ENCODE data around the gene WASHC2C. TPM values are rescaled to one million over a fixed set of nuclear protein-coding genes. Genes with fewer than 3 reads are reported as not detected.
"Not testable (repeated sequence)": the region's sequence is repeated elsewhere in the genome, so short reads cannot be mapped to it uniquely, and the experiment has no call there.

Gene WASHC2C
- total and polyA plus RNA-seq, 2 of the 8 experiments (the other 6 are each of a cell fraction or from before 2014, with no cell fraction given): 8.0 to 28.1 TPM

GRCh38 chr10:45734867-45735266, 7.8 kb downstream of the WASHC2C start:
- H2BK20ac ChIP-seq (ENCODE audit: low read length); H3K18ac ChIP-seq (ENCODE audit: extremely low read depth, low read length); H3K36me3 ChIP-seq (ENCODE audit: control insufficient read depth in 2 of 4, insufficient read depth in 4 of 4, low read length in 3 of 4); H2BK5ac ChIP-seq (ENCODE audit: low read depth, low read length); H2BK120ac ChIP-seq (replicated peaks; ENCODE audit: low read depth, low read length); FAIRE-seq; H3K23me2 ChIP-seq (ENCODE audit: low read depth, low read length); H3K79me1 ChIP-seq (ENCODE audit: low read depth, low read length); DNase-seq (ENCODE audit: low read depth in 1 of 2, low spot score in 2 of 2); CTCF ChIA-PET (ENCODE audit: partially characterized antibody); H3K56ac ChIP-seq (replicated peaks; ENCODE audit: insufficient read length, low read depth, low read length); H4K5ac ChIP-seq (ENCODE audit: insufficient read length, low read depth, low read length); POLR2A ChIA-PET (ENCODE audit: partially characterized antibody); H2AK5ac ChIP-seq (ENCODE audit: low read depth, low read length); H2BK15ac ChIP-seq (ENCODE audit: low read length); H3K9me3 ChIP-seq (ENCODE audit: insufficient read depth in 2 of 2, low read depth in 1 of 2, low read length in 1 of 2); H3K23ac ChIP-seq (ENCODE audit: insufficient read length); H3K4me1 ChIP-seq (replicated peaks in 1 of 4; ENCODE audit: control insufficient read depth in 3 of 4, insufficient read depth in 4 of 4, low read length in 3 of 4); H3K27ac ChIP-seq (ENCODE audit: low read depth, low read length); H2AFZ ChIP-seq (ENCODE audit: low read length); H2BK12ac ChIP-seq (ENCODE audit: low read depth, low read length); H4K20me1 ChIP-seq (replicated peaks in 1 of 2; ENCODE audit: control insufficient read depth in 1 of 2, insufficient read depth in 2 of 2, low read length in 2 of 2); H3K4ac ChIP-seq (replicated peaks; ENCODE audit: insufficient read length, low read depth, low read length); H4K8ac ChIP-seq (ENCODE audit: extremely low read depth, insufficient read depth, low read length); H3K14ac ChIP-seq (ENCODE audit: insufficient read length); H4K91ac ChIP-seq (replicated peaks; ENCODE audit: insufficient read length, low read length); H3K79me2 ChIP-seq (ENCODE audit: control insufficient read depth in 1 of 2, insufficient read depth in 2 of 2, low read length in 2 of 2); H3K27me3 ChIP-seq (replicated peaks in 1 of 4; ENCODE audit: control insufficient read depth in 3 of 4, extremely low read depth in 1 of 4, insufficient read depth in 3 of 4, low read length in 3 of 4); H3K4me2 ChIP-seq (ENCODE audit: insufficient read depth in 1 of 2, low read depth in 2 of 2, low read length in 2 of 2); H3K4me3 ChIP-seq (ENCODE audit: extremely low read depth in 1 of 4, insufficient read depth in 2 of 4, low read depth in 3 of 4, low read length in 4 of 4); H3K9ac ChIP-seq (replicated peaks in 1 of 4; ENCODE audit: extremely low read depth in 1 of 4, low read depth in 3 of 4, low read length in 3 of 4): not testable (repeated sequence)
- TF ChIP-seq RAD21 (IDR thresholded peaks at IDR 0.05 in 1 of 2, conservative IDR thresholded peaks at IDR 0.05 in 1 of 2; ENCODE audit: low read depth in 2 of 2, low read length in 2 of 2): peak in 1 of 2 experiments; percentile 7; a peak in 1 of 4 replicates
- no CpG with 5 or more reads among the region's 1 CpG for WGBS, 2 experiments (ENCODE audit: extremely low coverage in 1 of 2, insufficient coverage in 1 of 2, insufficient read length in 1 of 2, insufficient replicate concordance in 2 of 2, low coverage in 1 of 2, low lambda C conversion rate in 2 of 2, missing lambda C conversion rate in 1 of 2)

GRCh38 chr10:45741559-45741958, 14.5 kb downstream of the WASHC2C start:
- H3K56ac ChIP-seq (replicated peaks; ENCODE audit: insufficient read length, low read depth, low read length); H2BK15ac ChIP-seq (ENCODE audit: low read length); FAIRE-seq; H3K4me2 ChIP-seq (ENCODE audit: insufficient read depth in 1 of 2, low read depth in 2 of 2, low read length in 2 of 2); H3K79me1 ChIP-seq (ENCODE audit: low read depth, low read length); H3K9ac ChIP-seq (replicated peaks in 1 of 4; ENCODE audit: extremely low read depth in 1 of 4, low read depth in 3 of 4, low read length in 3 of 4); H3K9me3 ChIP-seq (ENCODE audit: insufficient read depth in 2 of 2, low read depth in 1 of 2, low read length in 1 of 2); H3K23me2 ChIP-seq (ENCODE audit: low read depth, low read length); H3K36me3 ChIP-seq (ENCODE audit: control insufficient read depth in 2 of 4, insufficient read depth in 4 of 4, low read length in 3 of 4); H2BK5ac ChIP-seq (ENCODE audit: low read depth, low read length); H3K27ac ChIP-seq (ENCODE audit: low read depth, low read length); H2AFZ ChIP-seq (ENCODE audit: low read length); H2BK20ac ChIP-seq (ENCODE audit: low read length); H4K5ac ChIP-seq (ENCODE audit: insufficient read length, low read depth, low read length); CTCF ChIA-PET (ENCODE audit: partially characterized antibody); POLR2A ChIA-PET (ENCODE audit: partially characterized antibody); H2BK12ac ChIP-seq (ENCODE audit: low read depth, low read length); DNase-seq (ENCODE audit: low read depth in 1 of 2, low spot score in 2 of 2); H3K4me1 ChIP-seq (replicated peaks in 1 of 4; ENCODE audit: control insufficient read depth in 3 of 4, insufficient read depth in 4 of 4, low read length in 3 of 4); H3K4me3 ChIP-seq (ENCODE audit: extremely low read depth in 1 of 4, insufficient read depth in 2 of 4, low read depth in 3 of 4, low read length in 4 of 4); H2AK5ac ChIP-seq (ENCODE audit: low read depth, low read length); H4K20me1 ChIP-seq (replicated peaks in 1 of 2; ENCODE audit: control insufficient read depth in 1 of 2, insufficient read depth in 2 of 2, low read length in 2 of 2); H3K18ac ChIP-seq (ENCODE audit: extremely low read depth, low read length); H4K91ac ChIP-seq (replicated peaks; ENCODE audit: insufficient read length, low read length); H3K4ac ChIP-seq (replicated peaks; ENCODE audit: insufficient read length, low read depth, low read length); H3K79me2 ChIP-seq (ENCODE audit: control insufficient read depth in 1 of 2, insufficient read depth in 2 of 2, low read length in 2 of 2); H3K27me3 ChIP-seq (replicated peaks in 1 of 4; ENCODE audit: control insufficient read depth in 3 of 4, extremely low read depth in 1 of 4, insufficient read depth in 3 of 4, low read length in 3 of 4); H3K23ac ChIP-seq (ENCODE audit: insufficient read length); H2BK120ac ChIP-seq (replicated peaks; ENCODE audit: low read depth, low read length); H3K14ac ChIP-seq (ENCODE audit: insufficient read length); H4K8ac ChIP-seq (ENCODE audit: extremely low read depth, insufficient read depth, low read length): not testable (repeated sequence)
- 98% methylated on average over 4 of the region's 7 CpGs; no CpG with 5 or more reads in 1 of the 2 experiments for WGBS, 2 experiments (ENCODE audit: extremely low coverage in 1 of 2, insufficient coverage in 1 of 2, insufficient read length in 1 of 2, insufficient replicate concordance in 2 of 2, low coverage in 1 of 2, low lambda C conversion rate in 2 of 2, missing lambda C conversion rate in 1 of 2)
